SKM-1 (cell line): Measurements from ENCODE around the gene CSDE1.
"Not testable (repeated sequence)": the region's sequence is repeated elsewhere in the genome, so short reads cannot be mapped to it uniquely, and the experiment has no call there.

ENCODE experiments used
- DNase-seq: peaks from one replicate; lab custom pipeline; 2025; ENCODE audit not compliant: unreplicated experiment; lab: John Stamatoyannopoulos, UW

Gene CSDE1

GRCh38 chr1:114757455-114758255, at the start of gene CSDE1:
TSS of gene CSDE1 (minus strand) at chr1:114757984. CDS start at chr1:114739890, 18,094 bp downstream.
- DNase-seq: peak; percentile 96

GRCh38 chr1:114804449-114804848, 46.7 kb upstream of the CSDE1 start:
- not testable (repeated sequence) for DNase-seq

GRCh38 chr1:114803001-114803400, 45.2 kb upstream of the CSDE1 start:
- DNase-seq: no peak

DNA sequence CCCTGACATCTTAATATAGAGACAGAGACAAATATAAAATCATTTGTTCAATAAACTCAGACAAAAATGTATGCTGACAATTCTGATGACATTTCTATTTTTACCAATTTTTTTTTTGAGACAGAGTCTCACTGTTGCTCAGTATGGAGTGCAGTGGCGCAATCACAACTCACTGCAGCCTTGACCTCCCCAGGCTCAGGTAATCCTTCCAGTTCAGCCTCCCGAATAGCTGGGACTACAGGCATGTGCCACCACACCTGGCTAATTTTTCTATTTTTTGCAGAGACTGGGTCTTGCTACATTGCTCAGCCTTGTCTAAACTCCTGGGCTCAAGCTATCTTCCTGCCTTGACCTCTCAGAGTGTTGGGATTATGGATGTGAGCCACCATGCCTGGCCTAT, 36.3 kb upstream of the CSDE1 start:
- DNase-seq: no peak

DNA sequence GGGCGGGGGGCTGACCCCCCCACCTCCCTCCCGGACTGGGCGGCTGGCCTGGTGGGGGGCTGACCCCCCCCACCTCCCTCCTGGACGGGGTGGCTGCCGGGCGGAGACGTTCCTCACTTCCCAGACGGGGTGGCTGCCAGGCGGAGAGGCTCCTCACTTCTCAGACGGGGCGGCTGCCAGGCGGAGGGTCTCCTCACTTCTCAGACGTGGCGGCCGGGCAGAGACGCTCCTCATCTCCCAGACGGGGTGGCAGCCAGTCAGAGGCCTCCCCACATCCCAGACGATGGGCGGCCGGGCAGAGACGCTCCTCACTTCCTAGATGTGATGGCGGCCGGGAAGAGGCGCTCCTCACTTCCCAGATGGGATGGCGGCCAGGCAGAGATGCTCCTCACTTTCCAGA, 32.8 kb upstream of the CSDE1 start:
- not testable (repeated sequence) for DNase-seq

DNA sequence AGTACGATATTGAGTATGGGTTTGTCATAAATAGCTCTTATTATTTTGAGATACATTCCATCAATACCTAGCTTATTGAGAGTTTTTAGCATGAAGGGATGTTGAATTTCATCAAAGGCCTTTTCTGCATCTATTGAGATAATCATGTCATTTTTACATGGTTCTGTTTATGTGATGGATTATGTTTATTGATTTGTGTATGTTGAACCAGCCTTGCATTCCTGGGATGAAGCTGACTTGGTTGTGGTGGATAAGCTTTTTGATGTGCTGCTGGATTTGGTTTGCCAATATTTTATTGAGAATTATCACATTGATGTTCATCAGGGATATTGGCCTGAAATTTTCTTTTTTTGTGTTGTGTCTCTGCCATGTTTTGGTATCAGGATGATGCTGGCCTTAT, 28.7 kb upstream of the CSDE1 start:
- not testable (repeated sequence) for DNase-seq

GRCh38 chr1:114782476-114782875, 24.7 kb upstream of the CSDE1 start:
- no peak for DNase-seq

DNA sequence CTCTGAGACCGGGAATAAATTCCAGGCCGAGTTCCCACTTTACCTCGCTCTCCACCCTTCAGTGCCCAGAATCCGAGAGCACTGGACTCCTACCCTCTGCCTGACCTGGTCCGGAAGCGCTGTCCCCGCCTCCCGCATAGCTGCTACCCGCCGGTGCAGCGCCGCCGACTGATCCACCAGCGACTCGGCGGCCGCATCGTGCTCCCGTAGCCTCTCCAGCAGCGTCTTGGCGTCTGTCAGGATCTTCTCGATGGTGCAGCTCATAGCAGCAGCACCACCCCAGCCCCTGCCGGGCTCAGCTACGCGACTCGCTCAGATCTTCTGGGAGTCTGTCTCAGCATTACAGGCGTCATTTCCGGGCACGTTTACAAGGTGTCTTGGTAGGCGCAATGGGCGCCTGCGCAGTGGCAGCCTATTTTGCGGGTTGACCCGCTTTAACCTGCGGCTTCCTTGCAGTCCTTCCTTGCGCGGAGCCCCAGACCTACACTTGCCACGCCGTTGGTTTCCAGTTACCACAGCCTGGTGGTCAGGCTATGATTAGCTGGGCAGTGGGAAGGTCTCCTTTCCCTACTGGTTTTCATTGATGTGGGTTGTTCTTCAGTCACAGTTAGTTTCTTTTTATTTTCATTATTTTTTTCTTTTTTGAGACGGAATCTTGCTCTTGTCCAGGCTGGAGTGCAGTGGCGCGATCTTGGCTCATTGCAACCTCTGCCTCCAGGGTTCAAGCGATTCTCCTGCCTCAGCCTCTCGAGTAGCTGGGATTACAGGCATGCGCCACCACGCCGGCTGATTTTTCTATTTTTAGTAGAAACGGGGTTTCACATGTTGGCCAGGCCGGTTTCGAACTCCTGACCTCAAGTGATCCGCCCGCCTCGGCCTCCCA, 22.8 kb upstream of the CSDE1 start, which contains the start of gene SIKE1:
Gene SIKE1 (minus strand): TSS at position 342 of the 883 bp plus-strand sequence. CDS start 78 bp downstream, at position 264.
- peak; percentile 76 for DNase-seq

DNA sequence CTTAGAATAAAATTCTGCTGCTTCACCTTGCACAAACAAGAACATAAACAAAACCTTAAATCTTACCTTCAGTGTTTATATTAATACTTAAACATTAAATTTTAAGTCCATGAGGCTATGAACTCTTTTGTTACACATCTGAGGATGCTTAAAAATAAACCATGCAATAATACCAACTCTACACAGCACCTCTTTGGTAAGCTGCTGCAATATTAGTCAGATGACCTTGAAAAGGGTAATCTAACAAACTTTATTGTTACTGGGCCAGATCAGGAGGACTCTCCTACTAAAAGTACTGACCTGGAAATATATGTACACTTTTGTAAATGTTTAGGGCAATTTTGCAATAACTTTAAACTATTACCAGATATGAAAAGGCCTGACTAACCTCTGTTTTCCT, 21.9 kb upstream of the CSDE1 start:
- DNase-seq: no peak

DNA sequence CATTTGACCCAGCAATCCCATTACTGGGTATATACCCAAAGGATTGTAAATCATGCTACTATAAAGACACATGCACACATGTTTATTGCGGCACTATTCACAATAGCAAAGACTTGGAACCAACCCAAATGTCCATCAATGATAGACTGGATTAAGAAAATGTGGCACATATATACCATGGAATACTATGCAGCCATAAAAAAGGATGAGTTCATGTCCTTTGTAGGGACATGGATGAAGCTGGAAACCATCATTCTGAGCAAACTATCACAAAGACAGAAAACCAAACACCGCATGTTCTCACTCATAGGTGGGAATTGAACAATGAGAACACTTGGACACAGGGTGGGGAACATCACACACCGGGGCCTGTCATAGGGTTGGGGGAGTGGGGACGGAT, 18.9 kb upstream of the CSDE1 start:
- DNase-seq: not testable (repeated sequence)

- DNase-seq: no peak
Observed at GRCh38 chr1:114771992-114772391, 14.2 kb upstream of the CSDE1 start.

DNA sequence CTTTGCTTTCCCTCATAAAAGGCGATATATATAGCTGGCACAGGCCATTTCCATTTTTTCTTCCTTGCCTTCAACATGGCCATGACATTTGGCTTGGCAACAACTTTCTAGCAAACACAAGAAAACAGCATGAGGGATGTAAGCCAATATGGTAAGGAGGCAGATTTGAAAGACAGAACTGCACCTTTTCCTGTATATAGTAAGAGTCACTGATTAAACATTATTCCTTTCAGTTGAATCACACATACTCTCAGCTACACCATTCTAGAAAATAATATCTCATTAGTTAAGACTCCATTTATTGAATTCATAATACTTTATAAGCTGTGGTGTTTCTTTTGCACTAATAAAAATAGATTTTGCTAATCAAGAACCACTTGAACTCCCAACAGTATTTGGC, 13.2 kb upstream of the CSDE1 start:
- DNase-seq: no peak

- no peak for DNase-seq
Observed at GRCh38 chr1:114764689-114765088, 6.9 kb upstream of the CSDE1 start.

- no peak for DNase-seq
Observed at GRCh38 chr1:114758256-114758832, 560 bp upstream of the CSDE1 start.

DNA sequence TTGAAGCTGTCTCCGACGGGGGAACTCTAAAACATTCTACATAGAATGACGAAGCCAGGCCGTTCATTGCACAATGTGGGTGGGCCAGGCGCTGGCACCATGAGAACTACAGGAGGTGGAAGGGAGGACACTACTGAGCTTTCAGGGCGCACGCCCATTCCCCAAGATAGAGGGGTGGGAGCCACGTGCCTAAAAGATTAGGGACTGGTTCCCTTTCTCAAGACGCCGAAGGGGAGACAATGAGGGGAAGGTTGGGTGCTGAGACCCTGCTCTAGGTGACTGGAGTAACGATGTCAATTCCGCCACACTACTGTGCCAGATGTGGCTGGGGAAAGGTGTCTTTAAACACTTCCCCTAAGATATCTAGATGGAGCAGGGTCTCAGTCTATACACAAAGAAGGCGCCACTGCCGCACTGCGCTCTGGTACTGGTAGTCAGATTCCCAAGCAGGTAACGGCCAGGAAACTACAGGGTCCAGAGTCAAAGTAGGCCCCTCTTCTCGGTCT, 782 bp downstream of the CSDE1 start:
- DNase-seq: no peak

DNA sequence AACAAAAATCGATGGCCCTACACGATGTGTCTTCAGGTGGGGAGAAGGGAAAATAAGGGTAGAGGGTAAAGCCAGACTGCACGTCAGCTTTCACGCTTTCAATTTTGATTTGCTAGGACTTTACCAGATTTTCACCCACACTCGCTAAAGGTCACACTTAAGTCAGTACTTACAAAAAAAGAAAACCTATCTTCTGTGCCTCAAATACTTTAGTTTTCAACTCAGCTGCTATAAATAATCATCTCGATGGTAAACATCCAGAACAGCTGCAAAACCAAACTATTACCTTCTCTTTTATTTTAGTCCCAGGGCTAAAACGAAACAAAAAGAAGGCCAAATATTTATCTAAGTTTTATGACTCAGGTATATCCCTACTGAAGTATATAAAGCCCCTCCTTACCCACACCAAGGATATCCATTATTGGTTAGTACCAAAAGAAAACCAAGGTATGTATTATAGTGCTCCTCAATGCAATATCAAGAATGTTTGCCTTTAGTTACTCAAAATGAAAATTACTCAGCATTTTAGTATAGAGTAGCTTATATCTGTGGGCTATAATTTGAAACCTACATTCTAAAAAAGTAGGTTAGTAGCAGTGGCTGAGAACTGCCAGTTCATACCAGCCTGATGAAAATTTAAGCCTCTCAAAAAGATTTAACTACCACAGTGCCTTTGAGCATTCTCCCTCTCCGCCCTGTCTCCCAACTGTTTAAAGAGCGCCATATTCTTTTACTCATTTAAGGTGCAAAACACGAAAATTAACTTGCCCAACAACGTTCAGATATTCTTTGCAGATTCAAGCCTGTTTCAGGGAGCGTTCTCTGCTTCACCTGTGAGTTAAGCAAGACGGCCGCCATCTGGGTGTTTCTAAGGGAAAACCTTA, 1.5 kb downstream of the CSDE1 start:
- no peak for DNase-seq

- peak; percentile 38 for DNase-seq
Observed at GRCh38 chr1:114755006-114755931, 2.5 kb downstream of the CSDE1 start.

- DNase-seq: not testable (repeated sequence)
Observed at GRCh38 chr1:114753702-114754101, 4.1 kb downstream of the CSDE1 start.

DNA sequence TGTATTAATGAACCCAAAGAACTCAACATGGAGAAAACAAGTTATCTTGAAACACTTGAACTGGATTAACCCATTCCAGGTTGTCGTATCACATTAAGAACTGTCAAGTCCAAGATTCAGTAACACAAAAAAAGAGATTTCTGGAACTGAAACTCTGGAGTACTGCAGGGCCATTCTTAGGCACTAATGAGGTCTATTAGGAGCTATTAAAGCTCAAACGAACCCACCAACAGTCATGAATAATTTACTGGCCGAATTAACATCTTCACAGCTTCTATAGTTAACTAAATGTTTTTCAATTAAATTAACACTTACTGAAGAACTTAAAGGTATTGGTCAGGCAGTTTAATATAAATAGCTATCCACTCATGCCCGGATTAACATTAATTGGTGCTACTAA, 4.6 kb downstream of the CSDE1 start:
- no peak for DNase-seq
